Dendritic cell treated with granulocyte-macrophage colony-stimulating factor and Interleukin-4, amounts not matched to agents 40 ng/mL and 50 ng/mL, for 4 days (primary cell): ENCODE measurements around the gene FBXO36.
"Not testable (repeated sequence)": the region's sequence is repeated elsewhere in the genome, so short reads cannot be mapped to it uniquely, and the experiment has no call there.

Source experiments
- H3K27ac Mint-ChIP-seq: one replicate; pipeline ENCODE4 v1.8.0; 2022; ENCODE audit warnings: mild to moderate bottlenecking, mixed read lengths
- H3K27me3 Mint-ChIP-seq: one replicate; pipeline ENCODE4 v1.8.0; 2022; ENCODE audit warnings: mild to moderate bottlenecking, mixed read lengths
- H3K36me3 Mint-ChIP-seq: one replicate; pipeline ENCODE4 v1.8.0; 2022; ENCODE audit warnings: low read depth, mixed read lengths
- H3K4me1 Mint-ChIP-seq: one replicate; pipeline ENCODE4 v1.8.0; 2022; ENCODE audit warnings: low read depth, mixed read lengths
- H3K4me3 Mint-ChIP-seq: one replicate; pipeline ENCODE4 v1.8.0; 2022; ENCODE audit warnings: mild to moderate bottlenecking, moderate library complexity, mixed read lengths
- H3K9me3 Mint-ChIP-seq: one replicate; pipeline ENCODE4 v1.8.0; 2022; ENCODE audit warnings: mixed read lengths
- intact Hi-C: fragments of 100-400 bp; cut with micrococcal nuclease; formaldehyde crosslinking; loops from one replicate; pipeline ENCODE4 v1.15.0; 2022

Gene FBXO36

GRCh38 chr2:229924541-229924940, 2.2 kb downstream of the FBXO36 start:
- H3K9me3 Mint-ChIP-seq, H3K27ac Mint-ChIP-seq, H3K4me3 Mint-ChIP-seq, H3K27me3 Mint-ChIP-seq: not testable (repeated sequence)
- intact Hi-C loops: loop anchor here (5.0 to 10.0 kb wide), 2 partner anchors 400 to 788 kb away; partner anchors contain the start of genes CAB39 and SP140L
- peaks cover 30% of the 10 kb centered on the region for H3K36me3 Mint-ChIP-seq
- peaks cover 18% of the 10 kb centered on the region for H3K4me1 Mint-ChIP-seq

GRCh38 chr2:229925201-229925600, 2.9 kb downstream of the FBXO36 start:
- intact Hi-C loops: loop anchor here (10.0 kb wide), 1 partner anchor 400 kb away; the partner anchor contains the start of gene SP140L
- Mint-ChIP-seq H3K27me3 (no peaks in the 10 kb centered on the region), H3K9me3 (no peaks in the 10 kb centered on the region), H3K4me1 (peaks cover 12% of the 10 kb centered on the region), H3K27ac (no peak overlapping the region), H3K36me3 (peaks cover 28% of the 10 kb centered on the region), H3K4me3 (no peak overlapping the region)

DNA sequence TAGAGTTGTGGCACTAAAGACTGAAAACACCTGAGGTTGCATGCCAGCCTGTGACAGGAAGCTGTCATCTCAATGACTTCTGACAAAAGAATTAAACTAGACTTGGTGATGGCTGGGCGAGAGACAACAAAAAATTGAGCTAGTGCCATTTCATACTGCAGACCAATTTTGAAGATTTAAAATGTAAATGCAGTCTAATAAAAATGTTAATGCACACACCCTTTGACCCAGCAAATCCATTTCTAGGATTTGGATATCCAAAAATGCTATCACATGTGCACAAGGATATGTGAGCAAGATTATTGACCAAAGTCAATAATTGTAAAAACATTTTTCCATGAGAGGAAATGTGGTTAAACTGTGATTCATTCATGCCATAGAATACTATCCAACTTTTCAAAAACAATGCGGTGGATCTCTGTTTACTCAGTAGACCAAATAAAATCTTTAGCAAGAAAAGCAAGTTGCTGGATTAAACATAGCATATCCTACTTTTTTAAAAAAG, 5.6 kb downstream of the FBXO36 start:
- no peaks in the 10 kb centered on the region for H3K27me3 Mint-ChIP-seq
- H3K27ac Mint-ChIP-seq: no peak overlapping the region
- peaks cover 1% of the 10 kb centered on the region for H3K36me3 Mint-ChIP-seq
- H3K9me3 Mint-ChIP-seq: no peaks in the 10 kb centered on the region
- no peak overlapping the region for H3K4me3 Mint-ChIP-seq
- intact Hi-C loops: loop anchor here (10.0 kb wide), 1 partner anchor 397 kb away; the partner anchor contains the start of gene SP140L
- no peaks in the 10 kb centered on the region for H3K4me1 Mint-ChIP-seq

DNA sequence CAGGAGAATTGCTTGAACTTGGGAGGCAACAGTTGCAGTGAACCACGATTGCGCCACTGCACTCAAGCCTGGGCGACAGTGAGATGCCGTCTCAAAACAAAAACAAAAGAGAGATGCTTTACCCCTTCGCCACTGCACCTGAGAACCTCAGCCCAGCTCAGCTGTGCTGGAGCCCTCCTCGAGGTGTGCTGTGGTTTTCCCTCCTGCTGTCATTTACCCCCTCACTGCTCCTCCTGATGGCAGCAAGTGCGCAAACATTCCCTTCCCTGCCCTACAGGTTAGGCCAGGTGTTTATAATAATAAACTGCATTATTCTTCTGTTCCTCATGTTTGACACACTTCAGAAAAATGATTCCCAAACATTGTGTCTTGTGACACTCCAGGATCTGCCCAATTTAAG, 8.4 kb downstream of the FBXO36 start:
- H3K27me3 Mint-ChIP-seq: no peaks in the 10 kb centered on the region
- no peak overlapping the region for H3K27ac Mint-ChIP-seq
- no peak overlapping the region for H3K4me3 Mint-ChIP-seq
- no peaks in the 10 kb centered on the region for H3K9me3 Mint-ChIP-seq
- no peaks in the 10 kb centered on the region for H3K36me3 Mint-ChIP-seq
- intact Hi-C loops: no loop called here
- H3K4me1 Mint-ChIP-seq: no peaks in the 10 kb centered on the region

- Mint-ChIP-seq H3K9me3 (no peaks in the 10 kb centered on the region), H3K4me3 (no peak overlapping the region), H3K27ac (no peak overlapping the region), H3K4me1 (no peaks in the 10 kb centered on the region), H3K27me3 (no peaks in the 10 kb centered on the region), H3K36me3 (no peaks in the 10 kb centered on the region)
- intact Hi-C loops: no loop called here
These were observed 8.9 kb downstream of the FBXO36 start for GRCh38 chr2:229931241-229931640.

- intact Hi-C loops: no loop called here
- Mint-ChIP-seq H3K4me3 (no peak overlapping the region), H3K27me3 (no peaks in the 10 kb centered on the region), H3K4me1 (no peaks in the 10 kb centered on the region), H3K9me3 (no peaks in the 10 kb centered on the region), H3K27ac (no peak overlapping the region), H3K36me3 (no peaks in the 10 kb centered on the region)
These were observed 15.2 kb downstream of the FBXO36 start for GRCh38 chr2:229937537-229937936.

- H3K4me3 Mint-ChIP-seq: no peak overlapping the region
- no peaks in the 10 kb centered on the region for H3K9me3 Mint-ChIP-seq
- no peaks in the 10 kb centered on the region for H3K27me3 Mint-ChIP-seq
- H3K27ac Mint-ChIP-seq: no peak overlapping the region
- intact Hi-C loops: no loop called here
- peaks cover 15% of the 10 kb centered on the region for H3K4me1 Mint-ChIP-seq
- no peaks in the 10 kb centered on the region for H3K36me3 Mint-ChIP-seq
These were observed 20.4 kb downstream of the FBXO36 start for GRCh38 chr2:229942671-229943070.

DNA sequence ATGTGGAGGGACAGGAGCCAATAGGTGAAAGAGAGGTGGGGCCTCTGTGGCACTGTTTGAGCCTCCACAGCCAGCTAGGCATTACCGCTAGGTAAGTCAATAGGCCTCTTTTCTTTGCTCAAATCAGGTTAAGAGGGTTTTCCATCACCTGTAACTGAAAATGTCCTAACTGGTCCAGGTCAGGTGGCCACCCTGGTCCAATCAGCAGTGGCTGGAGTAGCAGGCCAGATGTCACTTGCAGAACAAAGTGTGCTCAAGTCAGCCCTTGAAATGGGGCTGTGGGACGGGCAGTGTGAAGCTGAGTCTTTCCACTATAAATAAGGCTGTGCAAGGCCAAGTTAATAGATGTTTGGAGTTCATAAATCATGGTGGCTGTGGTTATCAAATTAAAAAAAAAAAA, 20.9 kb downstream of the FBXO36 start:
- no peaks in the 10 kb centered on the region for H3K9me3 Mint-ChIP-seq
- H3K36me3 Mint-ChIP-seq: no peaks in the 10 kb centered on the region
- no peak overlapping the region for H3K4me3 Mint-ChIP-seq
- H3K4me1 Mint-ChIP-seq: peaks cover 18% of the 10 kb centered on the region
- no peaks in the 10 kb centered on the region for H3K27me3 Mint-ChIP-seq
- H3K27ac Mint-ChIP-seq: no peak overlapping the region
- intact Hi-C loops: no loop called here

DNA sequence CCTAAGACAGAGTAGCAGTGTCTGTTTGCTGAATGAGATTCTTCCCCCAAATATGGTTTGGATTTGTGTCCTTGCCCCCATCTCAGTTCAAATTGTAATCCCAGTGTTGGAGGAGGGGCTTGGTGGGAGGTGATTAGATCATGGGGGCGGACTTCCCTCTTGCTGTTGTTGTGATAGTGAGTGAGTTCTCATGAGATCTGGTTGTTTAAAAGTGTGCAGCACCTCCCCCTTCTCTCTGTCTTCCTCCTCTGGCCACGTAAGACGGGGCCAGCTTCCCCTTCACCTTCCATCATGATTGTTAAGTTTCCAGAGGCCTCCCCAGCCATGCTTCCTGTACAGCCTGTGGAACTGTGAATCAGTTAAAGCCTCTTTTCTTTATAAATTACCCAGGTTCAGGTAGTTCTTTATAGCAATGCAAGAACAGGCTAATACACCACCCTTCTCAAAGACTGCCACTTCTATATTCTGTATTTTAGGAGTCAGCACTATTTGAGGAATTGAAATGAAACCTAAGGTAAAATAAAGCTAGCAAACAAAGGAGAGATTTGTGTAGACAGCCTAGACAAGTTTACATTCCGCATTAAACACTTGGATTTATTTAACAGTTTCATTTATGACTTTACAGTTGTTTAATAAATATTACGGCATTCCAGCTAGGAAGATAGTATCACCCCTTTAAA, 21.6 kb downstream of the FBXO36 start:
- H3K36me3 Mint-ChIP-seq: no peaks in the 10 kb centered on the region
- intact Hi-C loops: no loop called here

GRCh38 chr2:229945975-229946374, 23.7 kb downstream of the FBXO36 start:
- no peak overlapping the region for H3K4me3 Mint-ChIP-seq
- no peaks in the 10 kb centered on the region for H3K27me3 Mint-ChIP-seq
- no peak overlapping the region for H3K27ac Mint-ChIP-seq
- peaks cover 18% of the 10 kb centered on the region for H3K4me1 Mint-ChIP-seq
- H3K36me3 Mint-ChIP-seq: no peaks in the 10 kb centered on the region
- intact Hi-C loops: no loop called here
- H3K9me3 Mint-ChIP-seq: no peaks in the 10 kb centered on the region

More for the DNA sequence above, 21.6 kb downstream of the FBXO36 start:
- no peaks in the 10 kb centered on the region for H3K9me3 Mint-ChIP-seq
- H3K27ac Mint-ChIP-seq: no peak overlapping the region
- peaks cover 18% of the 10 kb centered on the region for H3K4me1 Mint-ChIP-seq
- no peaks in the 10 kb centered on the region for H3K27me3 Mint-ChIP-seq
- no peak overlapping the region for H3K4me3 Mint-ChIP-seq

- no peaks in the 10 kb centered on the region for H3K9me3 Mint-ChIP-seq
These were observed 25.2 kb downstream of the FBXO36 start for GRCh38 chr2:229947544-229947943.

DNA sequence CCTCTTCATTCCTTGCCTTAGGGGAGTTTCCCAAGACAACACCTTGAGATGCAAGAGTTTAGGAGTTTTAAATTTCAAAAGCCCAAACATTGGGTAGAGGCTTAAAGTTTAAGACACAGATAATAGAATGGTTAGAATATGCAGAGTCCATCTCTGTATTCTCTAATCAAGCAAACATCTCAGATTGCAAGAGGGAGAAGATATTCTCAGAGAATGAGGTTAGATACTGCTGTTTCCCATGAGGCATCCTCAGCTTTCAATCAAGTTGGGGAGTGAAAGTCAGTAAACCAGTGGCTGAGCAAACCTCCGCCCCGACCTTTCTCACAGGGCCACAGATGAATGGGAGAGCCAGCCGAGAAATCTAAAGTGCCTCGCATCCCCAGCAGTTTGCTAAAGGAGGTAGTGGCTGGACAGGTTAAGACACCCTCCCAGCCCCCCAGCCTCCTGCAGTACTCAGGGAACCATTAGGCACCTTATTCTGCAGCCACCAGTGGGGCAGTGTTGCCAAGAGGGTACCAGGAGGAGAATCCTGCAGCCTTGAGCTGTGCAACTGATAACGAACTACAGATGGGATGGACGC, 30.0 kb downstream of the FBXO36 start:
- H3K4me1 Mint-ChIP-seq: peaks cover 6% of the 10 kb centered on the region
- H3K36me3 Mint-ChIP-seq: no peaks in the 10 kb centered on the region
- intact Hi-C loops: no loop called here
- no peak overlapping the region for H3K4me3 Mint-ChIP-seq
- no peaks in the 10 kb centered on the region for H3K27me3 Mint-ChIP-seq
- H3K27ac Mint-ChIP-seq: no peak overlapping the region
- no peaks in the 10 kb centered on the region for H3K9me3 Mint-ChIP-seq

More at GRCh38 chr2:229947544-229947943, 25.2 kb downstream of the FBXO36 start:
- H3K4me1 Mint-ChIP-seq: peaks cover 18% of the 10 kb centered on the region
- H3K27me3 Mint-ChIP-seq: no peaks in the 10 kb centered on the region
- H3K36me3 Mint-ChIP-seq: no peaks in the 10 kb centered on the region
- peak overlapping the region; percentile 38 for H3K27ac Mint-ChIP-seq
- H3K4me3 Mint-ChIP-seq: no peak overlapping the region
- intact Hi-C loops: no loop called here

DNA sequence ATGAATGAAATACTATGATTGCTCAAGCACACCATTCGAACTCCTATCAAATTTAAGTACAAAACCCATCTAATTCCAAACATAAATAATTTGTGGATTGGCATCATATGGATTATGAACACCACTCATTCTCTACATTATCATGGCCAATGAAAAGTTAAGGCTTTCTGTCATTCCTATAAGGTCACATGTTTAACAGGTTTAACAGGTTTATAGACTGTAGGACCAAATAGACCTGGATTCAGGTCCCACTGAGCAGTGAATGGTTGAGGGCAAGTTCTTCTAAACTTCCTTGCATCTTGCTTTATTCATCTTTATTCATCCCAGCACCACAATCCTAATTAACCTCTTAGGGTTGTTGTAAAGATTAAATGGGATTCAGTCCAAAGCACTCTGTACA, 33.4 kb downstream of the FBXO36 start:
- no peaks in the 10 kb centered on the region for H3K27me3 Mint-ChIP-seq
- H3K27ac Mint-ChIP-seq: no peak overlapping the region
- H3K9me3 Mint-ChIP-seq: no peaks in the 10 kb centered on the region
- intact Hi-C loops: no loop called here
- H3K36me3 Mint-ChIP-seq: no peaks in the 10 kb centered on the region
- H3K4me1 Mint-ChIP-seq: no peaks in the 10 kb centered on the region
- H3K4me3 Mint-ChIP-seq: no peak overlapping the region

DNA sequence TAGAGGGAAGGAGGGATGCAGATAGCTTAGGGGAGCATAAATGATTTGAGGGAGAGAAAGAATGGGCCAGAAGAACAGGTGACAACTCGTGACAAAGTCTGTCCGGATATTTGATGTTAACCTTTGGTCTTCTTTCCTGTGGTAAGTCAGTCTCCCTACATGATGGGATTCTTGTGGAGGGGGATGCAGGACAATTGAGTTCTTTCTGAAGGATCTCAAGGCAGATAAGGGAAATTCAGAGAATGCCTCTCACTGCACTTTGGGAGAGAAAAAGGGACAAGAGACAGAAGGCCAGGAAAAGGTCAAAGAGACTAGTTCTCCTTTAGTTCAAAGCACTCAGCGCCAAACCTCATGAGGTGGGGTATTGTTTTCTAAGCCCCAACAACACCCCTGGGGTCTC, 34.2 kb downstream of the FBXO36 start:
- H3K4me3 Mint-ChIP-seq: no peak overlapping the region
- H3K36me3 Mint-ChIP-seq: no peaks in the 10 kb centered on the region
- H3K27me3 Mint-ChIP-seq: no peaks in the 10 kb centered on the region
- H3K27ac Mint-ChIP-seq: no peak overlapping the region
- H3K4me1 Mint-ChIP-seq: no peaks in the 10 kb centered on the region
- intact Hi-C loops: no loop called here
- no peaks in the 10 kb centered on the region for H3K9me3 Mint-ChIP-seq
